ENCODE results near the gene KCMF1. TPM values are rescaled to one million over a fixed set of nuclear protein-coding genes. Genes with fewer than 3 reads are reported as not detected.

Gene KCMF1
- total and polyA plus RNA-seq, 4 donors, result 10.5 to 45.4 (median 23.1) TPM

DNA sequence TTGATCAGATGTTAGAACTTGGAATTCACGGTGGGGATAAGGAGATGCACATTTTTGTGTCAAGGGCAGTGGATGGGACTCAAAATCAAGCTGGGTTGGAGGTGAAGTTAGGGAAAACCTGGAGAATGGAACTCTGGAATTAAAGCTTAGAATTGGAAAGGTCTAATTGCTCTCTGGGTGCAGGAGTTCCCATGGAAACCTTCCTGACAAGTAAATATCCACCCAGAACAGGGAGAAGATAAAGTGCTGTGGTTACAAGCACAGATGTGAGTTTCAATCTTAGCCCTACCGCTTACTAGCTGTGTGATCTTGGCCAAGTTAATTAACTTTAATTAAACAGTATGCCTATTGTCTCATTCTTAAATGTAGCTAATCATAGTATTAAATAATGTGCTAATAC, 90.9 kb downstream of the KCMF1 start:
- Histone ChIP-seq H3K9ac (ENCODE audit: low read depth in 1 of 2, low read length in 2 of 2) (no peak overlapping the region), H3K4me1 (ENCODE audit: control insufficient read depth in 4 of 4, insufficient read depth in 4 of 4, low read length in 3 of 4) (peaks cover 0 to 6% (median 3%) of the 10 kb centered on the region in 4 donors), H3K27me3 (ENCODE audit: control insufficient read depth in 4 of 4, insufficient read depth in 4 of 4, low read length in 3 of 4) (no peaks in the 10 kb centered on the region), H3K4me3 (ENCODE audit: low read depth in 1 of 3, low read length in 3 of 3) (no peak overlapping the region), H3K9me3 (ENCODE audit: control insufficient read depth in 4 of 4, low read length in 3 of 4) (no peaks in the 10 kb centered on the region), H3K27ac (ENCODE audit: low read depth in 1 of 2, low read length in 2 of 2) (no peak overlapping the region), H3K36me3 (ENCODE audit: control insufficient read depth in 4 of 4, insufficient read depth in 3 of 4, low read depth in 1 of 4, low read length in 3 of 4) (no peaks in the 10 kb centered on the region)
- TF ChIP-seq NR2F2 (IDR thresholded peaks at IDR 0.05), result no peak
- TF ChIP-seq HNF4G (IDR thresholded peaks at IDR 0.05), result no peak
- no peak for TF ChIP-seq SP1 (IDR thresholded peaks at IDR 0.05)
- no peak for TF ChIP-seq RXRA (IDR thresholded peaks at IDR 0.05)
- TF ChIP-seq FOXA1 (IDR thresholded peaks at IDR 0.05), result no peak
- TF ChIP-seq TAF1 (conservative IDR thresholded peaks at IDR 0.05), result no peak
- TF ChIP-seq, protein P1, sequence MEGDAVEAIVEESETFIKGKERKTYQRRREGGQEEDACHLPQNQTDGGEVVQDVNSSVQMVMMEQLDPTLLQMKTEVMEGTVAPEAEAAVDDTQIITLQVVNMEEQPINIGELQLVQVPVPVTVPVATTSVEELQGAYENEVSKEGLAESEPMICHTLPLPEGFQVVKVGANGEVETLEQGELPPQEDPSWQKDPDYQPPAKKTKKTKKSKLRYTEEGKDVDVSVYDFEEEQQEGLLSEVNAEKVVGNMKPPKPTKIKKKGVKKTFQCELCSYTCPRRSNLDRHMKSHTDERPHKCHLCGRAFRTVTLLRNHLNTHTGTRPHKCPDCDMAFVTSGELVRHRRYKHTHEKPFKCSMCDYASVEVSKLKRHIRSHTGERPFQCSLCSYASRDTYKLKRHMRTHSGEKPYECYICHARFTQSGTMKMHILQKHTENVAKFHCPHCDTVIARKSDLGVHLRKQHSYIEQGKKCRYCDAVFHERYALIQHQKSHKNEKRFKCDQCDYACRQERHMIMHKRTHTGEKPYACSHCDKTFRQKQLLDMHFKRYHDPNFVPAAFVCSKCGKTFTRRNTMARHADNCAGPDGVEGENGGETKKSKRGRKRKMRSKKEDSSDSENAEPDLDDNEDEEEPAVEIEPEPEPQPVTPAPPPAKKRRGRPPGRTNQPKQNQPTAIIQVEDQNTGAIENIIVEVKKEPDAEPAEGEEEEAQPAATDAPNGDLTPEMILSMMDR (IDR thresholded peaks at IDR 0.05; ENCODE audit: low read depth, low read length, missing input control), result no peak
- WGBS, result 80% methylated on average over 2 of the region's 2 CpGs
- DNase-seq (ENCODE audit: low spot score), result no peak

DNA sequence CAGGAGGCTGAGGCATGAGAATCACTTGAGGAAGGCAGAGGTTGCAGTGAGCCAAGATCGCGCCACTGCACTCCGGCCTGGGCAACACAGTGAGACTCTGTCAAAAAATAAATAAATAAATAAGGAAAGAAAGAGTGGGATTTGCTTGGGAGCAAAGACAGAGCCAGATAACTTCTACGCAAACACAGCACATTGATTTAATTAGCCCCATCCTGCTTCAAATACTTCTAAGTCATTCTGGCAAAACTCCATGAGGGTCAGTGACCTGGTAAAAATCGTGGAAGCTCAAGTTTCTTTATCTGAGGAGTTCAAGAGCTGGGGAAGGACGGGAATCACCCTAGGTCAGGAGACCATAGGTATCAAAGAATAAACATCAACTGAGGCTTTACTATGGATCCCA, 91.6 kb downstream of the KCMF1 start:
- no peaks in the 10 kb centered on the region for H3K9me3 ChIP-seq (ENCODE audit: control insufficient read depth in 4 of 4, low read length in 3 of 4)
- 72% methylated on average over 6 of the region's 6 CpGs for WGBS
- no peak overlapping the region for H3K27ac ChIP-seq (ENCODE audit: low read depth in 1 of 2, low read length in 2 of 2)
- H3K4me3 ChIP-seq (ENCODE audit: low read depth in 1 of 3, low read length in 3 of 3), result no peak overlapping the region
- H3K36me3 ChIP-seq (ENCODE audit: control insufficient read depth in 4 of 4, insufficient read depth in 3 of 4, low read depth in 1 of 4, low read length in 3 of 4), result no peaks in the 10 kb centered on the region
- no peak for TF ChIP-seq YY1 (IDR thresholded peaks at IDR 0.05)
- TF ChIP-seq, protein P2, sequence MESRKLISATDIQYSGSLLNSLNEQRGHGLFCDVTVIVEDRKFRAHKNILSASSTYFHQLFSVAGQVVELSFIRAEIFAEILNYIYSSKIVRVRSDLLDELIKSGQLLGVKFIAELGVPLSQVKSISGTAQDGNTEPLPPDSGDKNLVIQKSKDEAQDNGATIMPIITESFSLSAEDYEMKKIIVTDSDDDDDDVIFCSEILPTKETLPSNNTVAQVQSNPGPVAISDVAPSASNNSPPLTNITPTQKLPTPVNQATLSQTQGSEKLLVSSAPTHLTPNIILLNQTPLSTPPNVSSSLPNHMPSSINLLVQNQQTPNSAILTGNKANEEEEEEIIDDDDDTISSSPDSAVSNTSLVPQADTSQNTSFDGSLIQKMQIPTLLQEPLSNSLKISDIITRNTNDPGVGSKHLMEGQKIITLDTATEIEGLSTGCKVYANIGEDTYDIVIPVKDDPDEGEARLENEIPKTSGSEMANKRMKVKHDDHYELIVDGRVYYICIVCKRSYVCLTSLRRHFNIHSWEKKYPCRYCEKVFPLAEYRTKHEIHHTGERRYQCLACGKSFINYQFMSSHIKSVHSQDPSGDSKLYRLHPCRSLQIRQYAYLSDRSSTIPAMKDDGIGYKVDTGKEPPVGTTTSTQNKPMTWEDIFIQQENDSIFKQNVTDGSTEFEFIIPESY (IDR thresholded peaks at IDR 0.05), result no peak
- no peak for TF ChIP-seq JUND (IDR thresholded peaks at IDR 0.05)
- TF ChIP-seq GABPA (IDR thresholded peaks at IDR 0.05 in 1 of 2, conservative IDR thresholded peaks at IDR 0.05 in 1 of 2), result no peak
- TF ChIP-seq, protein P3, sequence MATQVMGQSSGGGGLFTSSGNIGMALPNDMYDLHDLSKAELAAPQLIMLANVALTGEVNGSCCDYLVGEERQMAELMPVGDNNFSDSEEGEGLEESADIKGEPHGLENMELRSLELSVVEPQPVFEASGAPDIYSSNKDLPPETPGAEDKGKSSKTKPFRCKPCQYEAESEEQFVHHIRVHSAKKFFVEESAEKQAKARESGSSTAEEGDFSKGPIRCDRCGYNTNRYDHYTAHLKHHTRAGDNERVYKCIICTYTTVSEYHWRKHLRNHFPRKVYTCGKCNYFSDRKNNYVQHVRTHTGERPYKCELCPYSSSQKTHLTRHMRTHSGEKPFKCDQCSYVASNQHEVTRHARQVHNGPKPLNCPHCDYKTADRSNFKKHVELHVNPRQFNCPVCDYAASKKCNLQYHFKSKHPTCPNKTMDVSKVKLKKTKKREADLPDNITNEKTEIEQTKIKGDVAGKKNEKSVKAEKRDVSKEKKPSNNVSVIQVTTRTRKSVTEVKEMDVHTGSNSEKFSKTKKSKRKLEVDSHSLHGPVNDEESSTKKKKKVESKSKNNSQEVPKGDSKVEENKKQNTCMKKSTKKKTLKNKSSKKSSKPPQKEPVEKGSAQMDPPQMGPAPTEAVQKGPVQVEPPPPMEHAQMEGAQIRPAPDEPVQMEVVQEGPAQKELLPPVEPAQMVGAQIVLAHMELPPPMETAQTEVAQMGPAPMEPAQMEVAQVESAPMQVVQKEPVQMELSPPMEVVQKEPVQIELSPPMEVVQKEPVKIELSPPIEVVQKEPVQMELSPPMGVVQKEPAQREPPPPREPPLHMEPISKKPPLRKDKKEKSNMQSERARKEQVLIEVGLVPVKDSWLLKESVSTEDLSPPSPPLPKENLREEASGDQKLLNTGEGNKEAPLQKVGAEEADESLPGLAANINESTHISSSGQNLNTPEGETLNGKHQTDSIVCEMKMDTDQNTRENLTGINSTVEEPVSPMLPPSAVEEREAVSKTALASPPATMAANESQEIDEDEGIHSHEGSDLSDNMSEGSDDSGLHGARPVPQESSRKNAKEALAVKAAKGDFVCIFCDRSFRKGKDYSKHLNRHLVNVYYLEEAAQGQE (IDR thresholded peaks at IDR 0.05), result no peak
- TF ChIP-seq, protein P4, sequence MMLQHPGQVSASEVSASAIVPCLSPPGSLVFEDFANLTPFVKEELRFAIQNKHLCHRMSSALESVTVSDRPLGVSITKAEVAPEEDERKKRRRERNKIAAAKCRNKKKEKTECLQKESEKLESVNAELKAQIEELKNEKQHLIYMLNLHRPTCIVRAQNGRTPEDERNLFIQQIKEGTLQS (IDR thresholded peaks at IDR 0.05), result no peak
- no peak for TF ChIP-seq RAD21 (IDR thresholded peaks at IDR 0.05)
- TF ChIP-seq HNF4G (IDR thresholded peaks at IDR 0.05), result no peak
- TF ChIP-seq SP1 (IDR thresholded peaks at IDR 0.05), result no peak
- TF ChIP-seq, protein P5, sequence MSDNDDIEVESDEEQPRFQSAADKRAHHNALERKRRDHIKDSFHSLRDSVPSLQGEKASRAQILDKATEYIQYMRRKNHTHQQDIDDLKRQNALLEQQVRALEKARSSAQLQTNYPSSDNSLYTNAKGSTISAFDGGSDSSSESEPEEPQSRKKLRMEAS (IDR thresholded peaks at IDR 0.05), result no peak
- no peak for TF ChIP-seq FOXA2 (IDR thresholded peaks at IDR 0.05)
- TF ChIP-seq EGR1 (IDR thresholded peaks at IDR 0.05; ENCODE audit: low read depth in 2 of 2), result no peak
- TF ChIP-seq HNF4A (conservative IDR thresholded peaks at IDR 0.05), result no peak
- TF ChIP-seq, protein P1 (IDR thresholded peaks at IDR 0.05; ENCODE audit: low read depth, low read length, missing input control), result no peak
- TF ChIP-seq RXRA (IDR thresholded peaks at IDR 0.05), result no peak
- no peak for TF ChIP-seq FOXA1 (IDR thresholded peaks at IDR 0.05)
- TF ChIP-seq NR2F2 (IDR thresholded peaks at IDR 0.05), result no peak
- TF ChIP-seq TAF1 (conservative IDR thresholded peaks at IDR 0.05), result no peak
- peaks cover 0 to 12% (median 5%) of the 10 kb centered on the region in 4 donors for H3K4me1 ChIP-seq (ENCODE audit: control insufficient read depth in 4 of 4, insufficient read depth in 4 of 4, low read length in 3 of 4)
- no peak for DNase-seq (ENCODE audit: low spot score)
- no peaks in the 10 kb centered on the region for H3K27me3 ChIP-seq (ENCODE audit: control insufficient read depth in 4 of 4, insufficient read depth in 4 of 4, low read length in 3 of 4)
- H3K9ac ChIP-seq (ENCODE audit: low read depth in 1 of 2, low read length in 2 of 2), result no peak overlapping the region
